WTC11 (cell line): ENCODE data around the gene TCP11L2. TPM values are rescaled to one million over a fixed set of nuclear protein-coding genes. Genes with fewer than 3 reads are reported as not detected.

ENCODE experiments used
- ATAC-seq: fragments of 200-7000 bp; cut with Tn5 transposase; 2 replicates; pipeline ENCODE4 v1.10.0; 2021; ENCODE audit warnings: mild to moderate bottlenecking, moderate library complexity
- CTCF ChIA-PET: fragments of 300-600 bp; sonication (Branson Sonifier 250); formaldehyde crosslinking; loops from one replicate; lab custom pipeline; 2021; ENCODE audit warnings: antibody characterized with exemption; lab: Charles Lee
- POLR2A ChIA-PET: fragments of 350-600 bp; sonication (Branson Sonifier 250); formaldehyde crosslinking; loops from one replicate; lab custom pipeline; 2021; ENCODE audit warnings: antibody characterized with exemption; lab: Charles Lee
- DNase-seq: peaks from one replicate; pipeline ENCODE4 v3.0.0; 2021; ENCODE audit warnings: low spot score
- H3K27ac Mint-ChIP-seq: 2 replicates; pipeline ENCODE4 v1.8.0; 2021; ENCODE audit warnings: mixed read lengths
- H3K27me3 Mint-ChIP-seq: 2 replicates; pipeline ENCODE4 v1.8.0; 2021; ENCODE audit warnings: low read depth, mild to moderate bottlenecking, moderate library complexity, mixed read lengths
- H3K36me3 Mint-ChIP-seq: 2 replicates; pipeline ENCODE4 v1.8.0; 2021; ENCODE audit warnings: mixed read lengths
- H3K4me1 Mint-ChIP-seq: 2 replicates; pipeline ENCODE4 v1.8.0; 2022; ENCODE audit warnings: mixed read lengths
- H3K4me3 Mint-ChIP-seq: 2 replicates; pipeline ENCODE4 v1.8.0; 2021; ENCODE audit warnings: mild to moderate bottlenecking, moderate library complexity, mixed read lengths
- H3K9me3 Mint-ChIP-seq: 2 replicates; pipeline ENCODE4 v1.8.0; 2021; ENCODE audit warnings: mixed read lengths
- AFF4 ChIP-seq: sonication (generic); formaldehyde crosslinking; IDR thresholded peaks from 2 replicates; pipeline ENCODE4 v1.8.1; 2023; ENCODE audit warnings: mild to moderate bottlenecking, missing genetic modification reagents, borderline replicate concordance
- ATF6 ChIP-seq: sonication (generic); formaldehyde crosslinking; IDR thresholded peaks from 2 replicates; pipeline ENCODE4 v1.8.1; 2023; ENCODE audit warnings: mild to moderate bottlenecking, missing genetic modification reagents
- ELF4 ChIP-seq: sonication (generic); formaldehyde crosslinking; IDR thresholded peaks from 2 replicates; pipeline ENCODE4 v1.8.1; 2022; ENCODE audit warnings: low read depth, mild to moderate bottlenecking, moderate library complexity, missing genetic modification reagents
- EMX1 ChIP-seq: fragments of 250-450 bp; sonication (Bioruptor Pico); IDR thresholded peaks from 2 replicates; pipeline ENCODE4 v1.8.0; 2021; ENCODE audit warnings: mild to moderate bottlenecking
- ERG ChIP-seq: fragments of 250-450 bp; sonication (Bioruptor Pico); IDR thresholded peaks from 2 replicates; pipeline ENCODE4 v1.8.0; 2021; ENCODE audit warnings: mild to moderate bottlenecking
- FOXK1 ChIP-seq: sonication (generic); formaldehyde crosslinking; IDR thresholded peaks from 2 replicates; pipeline ENCODE4 v1.8.0; 2022; ENCODE audit warnings: mild to moderate bottlenecking, moderate library complexity, missing genetic modification reagents
- FOXP1 ChIP-seq: sonication (generic); formaldehyde crosslinking; IDR thresholded peaks from 2 replicates; pipeline ENCODE4 v1.8.0; 2022; ENCODE audit warnings: missing genetic modification reagents, mild to moderate bottlenecking, moderate library complexity, borderline replicate concordance
- HMGXB4 ChIP-seq: sonication (generic); formaldehyde crosslinking; IDR thresholded peaks from 2 replicates; pipeline ENCODE4 v1.8.1; 2023; ENCODE audit warnings: mild to moderate bottlenecking, moderate library complexity, missing genetic modification reagents
- IRF1 ChIP-seq: sonication (generic); formaldehyde crosslinking; IDR thresholded peaks from 2 replicates; pipeline ENCODE4 v1.8.0; 2023; ENCODE audit warnings: missing genetic modification reagents
- MAX ChIP-seq: sonication (generic); formaldehyde crosslinking; IDR thresholded peaks from 2 replicates; pipeline ENCODE4 v1.8.0; 2022; ENCODE audit warnings: mild to moderate bottlenecking, missing genetic modification reagents
- NFE2L1 ChIP-seq: sonication (generic); formaldehyde crosslinking; IDR thresholded peaks from 2 replicates; pipeline ENCODE4 v1.8.1; 2023; ENCODE audit warnings: missing genetic modification reagents
- ZNF317 ChIP-seq: sonication (generic); formaldehyde crosslinking; IDR thresholded peaks from 2 replicates; pipeline ENCODE4 v1.8.1; 2023; ENCODE audit warnings: low read depth, mild to moderate bottlenecking, moderate library complexity, missing genetic modification reagents, borderline replicate concordance
- ZNF423 ChIP-seq: fragments of 250-450 bp; sonication (Bioruptor Pico); IDR thresholded peaks from 2 replicates; pipeline ENCODE4 v2.1.2; 2022; ENCODE audit warnings: mild to moderate bottlenecking, moderate library complexity
- ZNF512 ChIP-seq: sonication (generic); formaldehyde crosslinking; IDR thresholded peaks from 2 replicates; pipeline ENCODE4 v1.8.1; 2022; ENCODE audit warnings: missing genetic modification reagents, borderline replicate concordance
- ZNF532 ChIP-seq: fragments of 250-450 bp; sonication (Bioruptor Pico); IDR thresholded peaks from 2 replicates; pipeline ENCODE4 v1.9.0; 2021; ENCODE audit warnings: mild to moderate bottlenecking, borderline replicate concordance
- ZNF671 ChIP-seq: fragments of 250-450 bp; sonication (Bioruptor Pico); IDR thresholded peaks from 2 replicates; pipeline ENCODE4 v1.8.0; 2021; ENCODE audit warnings: mild to moderate bottlenecking
- ZSCAN18 ChIP-seq: fragments of 250-450 bp; sonication (Bioruptor Pico); IDR thresholded peaks from 2 replicates; pipeline ENCODE4 v2.1.2; 2022; ENCODE audit warnings: mild to moderate bottlenecking, moderate library complexity
- total RNA-seq: library from RNA; stranded (reverse); gene quantifications from 3 replicates; pipeline ENCODE4 v1.2.3, GENCODE V29; 2021

The TCP11L2 gene
- total RNA-seq, 1 experiment from 2014 or later = 12.3 TPM

GRCh38 chr12:106287364-106287763 is 15.2 kb upstream of the TCP11L2 start:
- DNase-seq (no peak), ATAC-seq (no peak)
- no peak overlapping the region for H3K4me3 Mint-ChIP-seq
- no peaks in the 10 kb centered on the region for H3K4me1 Mint-ChIP-seq
- H3K27ac Mint-ChIP-seq = no peak overlapping the region
- CTCF ChIA-PET = no interaction called here
- TF ChIP-seq HMGXB4 (no peak), AFF4 (no peak), ZNF532 (CRISPR knock-in tag) (no peak), FOXP1 (CRISPR knock-in tag) (no peak), FOXK1 (CRISPR knock-in tag) (no peak), EMX1 (CRISPR knock-in tag) (no peak), NFE2L1 (no peak), ZNF671 (CRISPR knock-in tag) (no peak), ERG (CRISPR knock-in tag) (no peak), ZSCAN18 (no peak), ATF6 (CRISPR knock-in tag) (no peak), ZNF423 (CRISPR knock-in tag) (no peak), ELF4 (CRISPR knock-in tag) (no peak), MAX (no peak), IRF1 (CRISPR knock-in tag) (no peak), ZNF512 (no peak), ZNF317 (CRISPR knock-in tag) (no peak)
- no peaks in the 10 kb centered on the region for H3K9me3 Mint-ChIP-seq
- POLR2A ChIA-PET = no interaction called here
- H3K27me3 Mint-ChIP-seq = no peaks in the 10 kb centered on the region; the same call in 1 of the 2 replicates
- no peaks in the 10 kb centered on the region for H3K36me3 Mint-ChIP-seq
